LoVo (cell line): ENCODE data around the gene CFAP410.
"Not testable (repeated sequence)": the region's sequence is repeated elsewhere in the genome, so short reads cannot be mapped to it uniquely, and the experiment has no call there.

Experiments
- DNase-seq: peaks from one replicate; pipeline ENCODE4 v3.0.0-alpha.2; 2016; ENCODE audit warnings: low spot score

Gene CFAP410

DNA sequence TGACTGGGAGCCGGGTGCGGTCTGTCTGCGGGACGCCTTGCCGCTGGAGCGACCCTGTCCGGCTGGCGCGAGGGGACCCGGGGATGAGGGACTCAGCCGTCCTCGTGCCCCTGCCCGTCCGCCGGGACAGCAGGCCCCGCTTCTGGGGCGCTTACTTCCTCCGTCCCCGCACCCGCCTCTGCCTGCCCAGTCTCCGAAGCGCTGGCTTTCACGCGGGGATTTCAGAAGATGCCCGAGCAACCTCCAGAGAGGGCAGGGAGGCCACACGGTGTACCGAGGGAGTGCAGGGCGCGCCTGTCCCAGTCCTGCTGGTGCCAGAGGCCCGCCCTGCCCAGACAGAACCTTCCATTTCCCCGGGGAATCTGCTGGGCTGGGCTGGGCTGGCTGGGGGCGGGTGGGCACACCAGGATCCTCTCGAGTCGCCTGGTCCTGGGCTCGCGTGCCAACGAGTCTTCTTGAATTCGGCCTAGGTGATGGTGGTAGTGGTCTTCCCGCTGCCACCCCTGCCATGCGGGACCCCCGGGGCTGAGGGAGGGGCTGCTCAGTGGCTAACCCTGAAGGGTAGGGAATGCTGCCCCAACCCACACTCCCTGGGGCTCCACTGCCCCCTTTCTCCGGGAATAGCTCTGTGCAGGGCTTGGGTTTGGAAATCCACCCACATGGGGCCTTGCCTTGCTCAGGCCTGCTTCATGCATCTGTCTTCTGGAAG is 11.7 kb upstream of the CFAP410 start:
- no peak for DNase-seq

DNA sequence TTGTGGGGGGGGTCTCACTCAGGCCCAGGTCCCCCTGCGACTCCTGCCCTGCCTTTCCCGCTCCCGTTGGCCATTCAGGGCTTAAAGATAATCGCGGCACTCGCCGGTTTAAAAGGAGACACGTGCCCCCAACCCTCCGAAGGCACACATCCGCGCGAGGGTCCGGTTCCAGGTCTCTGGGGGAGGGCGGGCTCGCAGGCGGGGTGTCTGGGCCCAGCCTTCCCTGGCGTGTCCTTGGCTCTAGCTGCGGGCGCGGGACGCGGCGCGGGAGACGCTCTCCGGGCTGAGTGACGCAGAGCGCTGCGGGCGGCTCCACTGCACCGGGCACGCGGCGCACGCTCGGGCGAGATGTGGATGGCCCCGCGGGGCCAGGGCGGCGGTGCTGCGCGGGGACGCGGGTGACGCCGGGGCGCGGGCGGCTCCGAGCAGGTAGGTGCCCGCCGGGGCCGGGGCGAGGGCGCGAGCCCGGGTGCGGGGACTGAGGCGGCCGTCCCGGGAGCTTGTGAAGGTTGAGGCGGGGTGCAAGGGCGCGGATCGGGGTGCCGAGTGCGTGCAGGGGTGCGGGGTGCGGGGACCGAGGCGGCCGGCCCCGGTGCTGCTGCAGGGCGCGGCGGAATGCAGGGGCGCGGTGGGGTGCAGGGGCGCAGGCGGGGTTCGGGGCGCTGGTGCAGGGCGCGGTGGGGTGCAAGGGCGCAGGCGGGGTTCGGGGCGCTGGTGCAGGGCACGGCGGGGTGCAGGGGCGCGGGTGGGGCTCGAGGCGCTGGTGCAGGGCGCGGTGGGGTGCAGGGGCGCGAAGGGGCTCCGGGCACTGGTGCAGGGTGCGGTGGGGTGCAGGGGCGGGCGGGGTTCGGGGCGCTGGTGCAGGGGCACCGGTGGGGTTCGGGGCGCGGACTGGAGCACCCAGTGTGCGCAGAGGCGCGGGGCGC is 10.9 kb upstream of the CFAP410 start:
- no peak for DNase-seq

DNA sequence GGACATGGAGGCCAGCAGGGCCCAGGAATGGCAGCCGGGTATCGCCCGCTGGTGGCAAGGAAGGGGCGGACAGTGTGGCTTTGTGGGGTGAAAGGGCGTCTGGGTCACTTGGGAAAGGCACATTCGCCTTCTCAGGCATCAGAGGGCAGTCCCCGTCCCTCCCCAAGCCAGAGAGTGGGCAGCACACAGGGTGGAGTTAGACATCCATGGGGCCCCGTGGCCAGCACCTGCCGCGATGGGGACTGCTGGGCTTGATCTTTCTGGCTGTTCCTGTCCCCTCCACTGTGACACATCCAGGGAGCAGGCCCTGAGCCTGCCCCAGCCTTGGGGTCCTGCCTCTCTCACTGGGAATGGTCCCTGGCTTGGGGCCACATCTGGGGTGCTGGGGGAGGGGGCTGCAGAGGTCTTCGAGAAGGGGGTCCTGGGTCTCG is 10.2 kb upstream of the CFAP410 start:
- no peak for DNase-seq

DNA sequence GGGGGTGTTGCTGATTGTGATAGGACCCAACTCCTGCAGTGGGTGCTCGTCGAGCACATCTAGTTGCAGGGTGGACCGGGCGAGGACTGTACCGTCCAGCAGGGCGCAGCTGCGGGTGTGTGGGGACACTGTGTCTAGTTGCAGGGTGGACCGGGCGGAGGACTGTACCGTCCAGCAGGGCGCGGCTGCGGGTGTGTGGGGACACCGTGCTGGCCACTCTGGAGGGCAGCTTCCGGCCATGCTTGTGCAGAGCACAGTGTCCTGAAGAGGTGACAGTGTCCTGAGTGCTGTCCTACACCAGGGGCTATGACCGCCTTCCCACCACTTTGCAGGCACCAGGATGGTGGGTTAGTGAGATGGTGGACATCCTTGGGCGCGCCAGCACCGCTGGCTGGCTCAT is 9.7 kb upstream of the CFAP410 start:
- no peak for DNase-seq

- DNase-seq = no peak
These were observed 8.8 kb upstream of the CFAP410 start for GRCh38 chr21:44347911-44348451.

- no peak for DNase-seq
These were observed 6.3 kb upstream of the CFAP410 start for GRCh38 chr21:44345495-44345894.

GRCh38 chr21:44344541-44345183 is 5.5 kb upstream of the CFAP410 start:
- DNase-seq = no peak

- DNase-seq = not testable (repeated sequence)
These were observed 3.8 kb upstream of the CFAP410 start for GRCh38 chr21:44342981-44343380.

DNA sequence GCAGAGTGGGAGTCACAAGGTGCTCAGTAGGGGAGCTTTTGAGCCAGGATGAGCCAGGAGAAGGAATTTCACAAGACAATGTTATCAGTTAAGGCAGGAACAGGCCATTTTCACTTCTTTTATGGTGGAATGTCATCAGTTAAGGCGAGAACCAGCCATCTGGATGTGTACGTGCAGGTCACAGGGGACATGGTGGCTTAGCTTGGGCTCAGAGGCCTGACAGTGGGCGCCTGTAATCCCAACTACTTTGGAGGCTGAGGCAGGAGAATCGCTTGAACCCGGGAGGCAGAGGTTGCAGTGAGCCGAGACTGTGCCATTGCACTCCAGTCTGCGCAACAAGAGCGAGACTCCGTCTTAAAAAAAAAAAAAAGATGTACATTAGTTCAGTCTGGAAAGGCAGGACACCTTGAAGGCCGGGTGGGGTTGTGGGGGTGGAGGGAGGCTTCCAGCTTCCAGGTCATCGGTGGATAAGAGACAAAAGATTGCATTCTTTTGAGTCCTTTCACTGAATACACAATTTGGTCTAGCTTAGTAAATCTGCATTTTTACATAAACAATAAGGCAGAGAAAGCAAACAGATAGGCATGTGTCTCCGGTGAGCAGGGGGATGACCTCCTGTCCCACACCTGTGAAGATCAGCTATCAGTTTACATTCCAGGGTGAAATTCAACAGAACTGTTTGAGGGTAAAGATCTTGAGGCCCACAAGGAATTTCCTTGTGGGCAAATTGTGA is 2.7 kb upstream of the CFAP410 start:
- not testable (repeated sequence) for DNase-seq

DNA sequence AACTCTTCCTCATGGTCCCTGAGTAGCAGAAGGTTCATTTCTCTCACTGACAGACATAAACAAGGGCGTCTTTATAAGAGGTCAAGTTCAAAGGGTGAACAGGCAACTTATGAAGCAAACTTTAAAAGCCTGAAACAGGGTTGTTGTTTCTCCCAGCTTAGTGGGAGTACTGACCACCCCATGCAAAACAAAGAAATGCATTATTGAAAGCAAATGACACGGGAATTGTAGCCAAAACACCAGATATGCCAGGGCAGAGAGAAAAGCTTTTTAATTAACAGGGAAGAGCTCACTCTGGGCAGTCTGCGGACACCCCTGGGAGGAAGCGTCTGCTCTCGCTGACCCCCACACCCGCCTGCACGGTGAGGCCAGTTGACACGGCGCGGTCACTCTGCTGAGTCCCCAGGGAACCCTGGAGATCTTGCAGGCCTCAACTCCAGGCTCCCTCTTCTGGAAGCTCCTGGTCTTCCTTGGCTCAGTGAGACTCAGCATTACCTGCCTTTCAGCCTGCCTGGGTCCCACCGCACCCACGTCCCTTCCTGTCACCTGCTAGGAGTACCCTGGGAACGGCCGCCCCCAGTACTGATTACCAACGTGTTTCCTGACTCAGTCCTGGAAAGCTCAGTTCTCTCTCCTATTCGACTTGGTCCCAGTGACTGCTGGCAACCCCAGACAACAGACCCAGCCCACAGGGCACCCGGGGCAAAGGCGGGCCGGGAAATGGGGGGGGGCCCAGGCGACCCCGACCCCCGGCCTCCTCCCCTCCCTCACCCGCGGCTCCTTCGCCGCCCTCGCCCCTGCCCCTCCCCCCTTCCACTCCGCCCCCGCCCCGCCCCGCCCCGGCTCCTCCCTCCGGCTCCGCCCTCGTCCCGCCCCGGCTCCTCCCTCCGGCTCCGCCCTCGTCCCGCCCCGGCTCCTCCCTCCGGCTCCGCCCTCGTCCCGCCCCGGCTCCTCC is 972 bp downstream of the CFAP410 start:
- peak; percentile 62 for DNase-seq

GRCh38 chr21:44337449-44337848 is 1.7 kb downstream of the CFAP410 start:
- DNase-seq = no peak

DNA sequence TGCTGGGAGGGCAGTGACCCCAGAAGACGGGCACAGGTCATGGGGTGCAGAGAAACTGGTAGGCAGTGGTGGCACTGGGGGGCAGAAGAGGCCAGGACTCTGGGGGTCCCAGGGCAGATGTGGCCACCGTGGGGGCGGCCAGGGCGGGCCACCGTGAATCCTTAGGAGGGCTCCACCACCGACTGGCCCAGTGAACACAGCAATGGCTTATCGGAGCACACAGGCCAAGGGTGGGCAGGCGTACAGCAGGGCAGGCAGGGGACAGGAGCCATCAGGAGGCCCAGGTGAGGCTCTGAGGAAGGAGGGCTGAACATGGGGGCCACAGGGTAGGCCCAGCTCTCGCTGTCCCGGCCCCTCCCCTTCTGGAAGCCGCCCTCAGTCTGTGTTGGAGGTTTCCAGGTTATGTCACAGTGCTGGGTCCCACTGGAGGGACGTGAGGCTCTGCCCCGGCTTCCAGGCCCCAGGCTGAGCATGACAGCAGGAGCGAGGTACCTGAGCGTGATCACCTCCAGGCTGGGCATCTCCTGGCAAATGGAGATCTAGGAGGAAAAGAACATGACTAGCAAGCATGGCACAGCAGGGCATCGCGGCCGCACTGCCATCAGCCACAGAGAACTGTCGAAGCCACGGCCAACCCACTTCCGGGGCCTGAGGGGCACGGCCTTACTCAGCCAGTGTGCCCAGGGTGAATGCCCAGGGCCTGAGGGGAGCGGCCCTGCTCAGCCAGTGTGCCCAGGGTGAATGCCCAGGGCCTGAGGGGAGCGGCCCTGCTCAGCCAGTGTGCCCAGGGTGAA is 3.7 kb downstream of the CFAP410 start:
- no peak for DNase-seq

DNA sequence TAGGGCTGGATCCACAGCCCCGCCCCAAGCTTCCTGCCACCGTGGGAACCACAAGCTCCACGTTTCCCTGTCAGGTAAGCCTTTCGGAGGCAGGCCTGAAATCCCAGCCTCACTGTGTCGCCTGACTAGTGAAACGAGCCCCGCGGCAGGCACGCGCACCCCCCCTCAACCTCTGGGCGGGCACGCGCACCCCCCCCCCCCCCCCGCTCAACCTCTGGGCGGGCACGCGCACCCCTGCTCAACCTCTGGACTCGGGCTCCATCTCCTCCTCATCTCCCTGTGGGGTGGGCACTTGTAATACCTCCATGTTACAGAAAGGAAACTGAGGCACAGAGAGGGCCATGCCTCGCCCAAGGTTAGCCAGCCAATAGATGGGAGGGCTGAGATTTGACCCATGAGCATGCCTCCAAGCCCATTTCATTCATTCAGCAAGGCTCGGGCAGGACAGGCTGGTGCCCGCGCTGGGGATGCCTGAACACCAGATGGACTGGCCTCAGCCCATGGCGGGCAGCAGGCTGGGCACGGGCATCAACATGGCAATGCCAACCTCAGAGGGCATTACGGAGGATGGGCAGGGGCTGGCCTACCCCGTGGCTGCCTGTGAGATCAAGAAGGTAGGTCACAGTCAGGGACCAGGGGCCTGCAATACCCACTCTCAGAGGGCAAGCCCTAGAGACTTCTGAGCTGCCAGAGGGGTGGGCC is 4.7 kb downstream of the CFAP410 start:
- DNase-seq = no peak

DNA sequence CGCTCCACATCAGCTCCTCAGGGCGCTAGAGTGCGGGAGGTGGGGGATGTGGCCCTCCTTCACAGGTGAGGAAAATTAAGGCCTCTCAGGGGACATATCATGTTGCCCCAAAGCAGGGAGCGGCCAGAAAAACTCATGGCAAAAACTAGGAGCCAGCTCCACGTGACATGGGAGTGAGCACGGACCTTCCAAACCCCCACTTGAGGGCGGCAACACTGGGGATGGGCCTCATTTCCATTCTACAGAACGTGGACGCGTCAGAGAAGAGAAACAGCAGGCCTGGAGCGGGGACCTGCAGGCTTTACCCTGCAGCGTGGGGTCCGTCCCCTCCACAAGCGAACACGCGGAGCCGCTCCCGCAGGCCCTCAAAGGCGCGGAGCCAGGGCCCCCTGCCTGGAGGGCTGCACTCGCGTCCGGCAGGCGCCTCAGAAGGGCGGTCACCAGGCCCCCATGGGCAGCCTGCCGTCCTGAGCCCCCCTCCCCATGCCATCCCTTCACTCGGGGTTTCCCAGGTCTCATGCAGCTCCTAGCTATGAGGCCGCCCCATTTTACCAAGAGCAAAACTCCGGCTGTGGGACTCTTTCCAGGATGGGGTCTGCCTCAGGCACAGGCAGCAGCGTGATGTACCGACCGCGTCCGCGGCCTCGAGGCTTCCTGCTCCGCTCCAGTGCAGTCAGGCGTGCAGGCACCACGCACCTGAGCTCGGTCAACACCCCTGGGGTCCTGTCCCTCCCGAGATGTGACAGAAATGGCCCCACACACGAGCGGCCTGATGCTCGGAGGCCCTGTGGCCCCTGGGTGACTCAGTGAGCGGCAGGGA is 5.5 kb downstream of the CFAP410 start:
- DNase-seq = no peak

DNA sequence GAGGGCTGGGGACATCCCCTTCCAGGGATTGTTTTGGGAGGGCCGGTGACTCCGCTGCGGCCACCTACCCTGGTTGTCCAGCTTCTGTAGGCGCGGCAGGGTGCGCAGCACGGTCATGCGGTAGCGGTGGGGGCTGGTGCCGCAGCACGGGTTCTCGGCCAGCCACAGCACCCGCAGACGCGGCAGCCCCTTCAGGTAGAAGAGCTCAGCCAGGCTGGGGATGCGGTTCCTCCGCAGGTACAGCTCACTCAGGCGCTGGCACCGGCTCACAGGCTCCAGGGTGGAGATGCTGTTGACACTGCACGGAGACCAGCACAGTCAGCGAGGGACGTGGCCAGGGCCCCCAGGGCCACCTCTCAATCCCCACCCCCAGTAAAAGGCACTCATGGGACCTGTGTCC is 6.2 kb downstream of the CFAP410 start:
- no peak for DNase-seq

- DNase-seq = no peak
These were observed 6.8 kb downstream of the CFAP410 start for GRCh38 chr21:44332383-44332782.

DNA sequence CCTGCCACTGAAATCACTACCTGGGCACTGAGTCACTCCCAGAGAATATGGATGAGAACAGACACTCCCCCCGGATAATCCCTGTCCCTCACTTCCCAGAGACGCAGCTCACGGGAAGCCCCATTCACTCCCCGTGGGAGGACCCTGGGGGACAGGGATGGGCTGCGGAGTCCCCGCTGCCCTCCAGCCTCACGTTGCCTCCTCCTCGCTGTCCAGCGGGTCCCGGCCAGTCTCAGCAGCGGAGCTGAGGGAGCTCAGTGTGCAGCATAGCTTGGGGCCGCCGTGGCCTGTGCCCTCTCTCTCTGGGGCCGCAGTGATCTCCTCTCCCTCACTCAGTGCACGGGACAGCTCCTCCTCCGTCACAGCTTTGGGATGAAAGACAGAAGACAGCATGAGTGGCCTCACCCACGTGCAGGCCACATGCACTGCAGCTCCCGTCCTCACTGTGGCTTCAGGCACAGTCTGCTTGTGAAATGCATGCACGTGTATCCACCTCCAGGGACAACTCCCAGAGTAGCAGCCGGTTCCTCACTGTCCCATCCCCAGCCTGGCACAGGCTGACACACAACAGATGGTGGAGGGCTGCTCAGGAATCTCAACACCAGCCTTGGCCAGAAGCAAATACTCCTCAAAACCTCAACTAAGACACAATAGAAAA is 7.4 kb downstream of the CFAP410 start:
- DNase-seq = no peak

GRCh38 chr21:44331209-44331608 is 8.0 kb downstream of the CFAP410 start:
- no peak for DNase-seq
